OCI-M2 (cell line): ENCODE results near the gene CFAP299.

Experiments used
- DNase-seq: peaks from one replicate; lab custom pipeline; 2025; ENCODE audit not compliant: unreplicated experiment; lab: John Stamatoyannopoulos, UW

Gene CFAP299

DNA sequence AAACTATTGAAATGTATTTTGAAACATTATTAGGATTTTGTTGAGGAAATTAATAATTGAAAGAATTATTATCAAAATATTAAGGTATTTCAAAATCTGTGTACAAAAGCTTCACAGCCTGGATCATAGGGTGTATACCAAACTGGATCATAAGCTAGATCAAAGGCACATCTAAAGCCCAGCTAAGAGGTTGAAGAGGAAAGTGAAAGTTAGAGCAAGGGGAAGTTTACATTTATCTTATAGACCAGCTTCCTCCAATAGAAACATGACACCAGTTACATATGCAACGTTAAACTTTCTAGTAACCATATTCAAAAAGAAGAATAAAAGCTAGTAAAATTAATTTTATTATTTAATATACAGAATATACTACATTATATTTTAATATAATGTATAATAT is 467.8 kb downstream of the CFAP299 start:
- DNase-seq = no peak

DNA sequence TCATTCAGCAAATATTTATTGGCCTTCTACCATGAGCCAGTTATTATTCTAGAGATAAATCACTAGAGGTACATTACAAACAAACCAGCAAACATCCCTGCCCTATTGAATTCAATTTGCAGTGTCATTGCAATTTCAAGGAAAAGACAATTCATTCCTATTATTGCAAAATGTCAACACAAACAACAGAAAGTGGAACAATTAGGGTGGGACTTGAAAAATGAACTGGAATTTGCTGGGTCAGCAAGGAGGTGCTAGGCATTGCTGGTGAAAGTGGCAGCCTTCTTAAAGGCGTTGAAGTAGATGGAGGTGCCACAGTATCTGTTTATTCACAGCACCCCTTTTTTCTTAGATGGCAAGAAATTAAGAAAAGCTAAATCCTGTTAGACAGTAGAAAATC is 470.9 kb downstream of the CFAP299 start:
- no peak for DNase-seq

DNA sequence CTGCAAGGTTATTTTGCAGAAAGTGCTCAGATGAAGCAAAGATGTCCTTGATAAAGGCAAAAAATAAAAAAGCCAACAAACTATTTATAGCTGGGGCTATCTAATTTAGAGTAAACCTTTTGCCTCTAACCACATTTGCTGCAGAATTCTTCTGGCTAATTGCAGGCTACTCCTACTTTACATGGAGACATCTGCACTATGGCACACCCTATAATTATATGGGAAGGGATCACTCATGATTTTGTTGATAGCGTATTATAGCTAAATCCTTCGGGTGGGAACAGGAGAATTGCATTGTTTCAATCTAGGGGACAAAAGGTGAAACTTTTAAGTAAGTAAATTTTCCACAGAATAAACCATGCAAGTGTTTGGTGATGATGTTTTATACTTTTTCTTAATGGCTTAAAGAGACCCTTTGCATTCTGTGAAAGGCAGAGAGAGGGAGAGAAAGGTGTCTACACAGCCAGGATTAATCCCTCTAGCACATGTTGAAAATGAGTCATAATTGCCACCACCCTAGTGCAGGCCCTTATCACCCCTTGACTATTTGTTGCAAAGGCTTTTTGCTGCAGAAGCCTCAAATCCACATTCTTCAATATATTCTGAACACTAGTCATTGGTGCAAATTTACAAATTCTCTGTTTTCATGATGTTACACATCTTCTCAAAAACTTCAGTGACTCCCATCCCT is 473.7 kb downstream of the CFAP299 start:
- DNase-seq = no peak

DNA sequence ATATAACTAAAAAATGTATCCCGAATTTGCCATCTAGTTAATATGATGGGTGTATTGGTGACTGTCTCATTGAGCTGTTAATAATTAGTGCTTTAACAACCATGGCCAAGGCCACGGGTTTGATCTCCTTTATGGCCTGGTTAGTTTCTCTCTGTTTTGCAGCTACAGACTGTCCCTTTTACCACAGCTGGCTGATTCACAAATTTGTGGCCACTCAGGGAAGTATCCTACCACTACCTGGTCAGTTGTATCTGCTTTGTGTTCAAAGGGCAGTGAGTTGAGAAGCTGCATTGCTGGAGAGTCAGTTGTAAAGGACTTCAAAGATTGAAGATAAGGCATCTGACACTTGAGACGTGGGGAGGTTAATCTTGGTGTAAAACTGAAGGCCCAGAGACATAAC is 475.9 kb downstream of the CFAP299 start:
- no peak for DNase-seq

- no peak for DNase-seq
These were observed 476.6 kb downstream of the CFAP299 start for GRCh38 chr4:80812145-80812544.

- DNase-seq = no peak
These were observed 478.7 kb downstream of the CFAP299 start for GRCh38 chr4:80814266-80814665.

DNA sequence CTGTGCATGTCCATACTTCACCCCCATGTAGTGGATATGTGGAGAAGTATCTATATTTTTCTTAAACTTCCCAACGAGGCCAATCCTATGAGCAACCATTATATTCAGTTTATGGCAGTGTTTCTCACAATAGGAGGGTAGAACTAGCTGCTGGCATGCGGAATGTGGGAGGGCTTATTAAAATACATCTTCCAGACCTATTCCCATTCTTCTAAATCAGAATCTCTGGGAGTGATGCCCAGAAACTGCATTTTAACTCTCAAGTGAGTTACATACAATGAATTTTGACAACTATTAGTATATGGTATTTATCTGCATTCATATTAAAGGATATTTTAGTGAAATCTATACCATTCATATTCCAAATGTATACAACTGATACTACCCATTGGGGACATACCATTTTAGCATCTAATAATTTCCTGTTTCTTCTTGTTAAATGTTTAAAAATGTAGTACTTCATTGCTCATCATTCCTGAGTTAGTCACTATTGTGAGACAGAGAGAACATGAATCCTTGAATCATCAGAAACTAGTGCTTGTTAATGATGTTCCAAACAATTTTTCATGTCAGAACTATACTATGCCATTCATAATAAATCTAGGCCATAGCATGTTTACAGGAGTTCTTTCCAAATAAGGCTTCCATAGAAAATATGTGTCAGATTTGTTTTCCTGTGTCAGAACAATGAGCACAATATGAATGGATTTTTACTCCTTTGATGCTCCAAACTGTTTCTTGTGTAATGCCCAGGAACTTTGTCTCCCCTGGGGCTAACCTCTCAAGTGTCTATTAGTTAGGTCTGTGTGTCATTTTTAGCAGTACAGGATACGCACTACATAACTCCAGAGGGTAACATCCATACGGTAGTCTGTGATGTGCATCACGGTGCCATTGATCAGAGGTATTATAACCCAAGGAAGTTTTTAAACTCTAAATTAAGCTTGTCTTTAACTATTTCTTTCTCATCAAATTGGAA is 496.1 kb downstream of the CFAP299 start:
- DNase-seq = no peak

GRCh38 chr4:80839281-80839680 is 503.8 kb downstream of the CFAP299 start:
- no peak for DNase-seq

GRCh38 chr4:80839792-80840191 is 504.3 kb downstream of the CFAP299 start:
- DNase-seq = no peak

GRCh38 chr4:80840396-80840795 is 504.9 kb downstream of the CFAP299 start:
- DNase-seq = no peak

GRCh38 chr4:80841587-80842281 is 506.2 kb downstream of the CFAP299 start:
- DNase-seq = no peak

- no peak for DNase-seq
These were observed 510.7 kb downstream of the CFAP299 start for GRCh38 chr4:80846210-80846609.

- DNase-seq = no peak
These were observed 516.5 kb downstream of the CFAP299 start for GRCh38 chr4:80852061-80852460.

DNA sequence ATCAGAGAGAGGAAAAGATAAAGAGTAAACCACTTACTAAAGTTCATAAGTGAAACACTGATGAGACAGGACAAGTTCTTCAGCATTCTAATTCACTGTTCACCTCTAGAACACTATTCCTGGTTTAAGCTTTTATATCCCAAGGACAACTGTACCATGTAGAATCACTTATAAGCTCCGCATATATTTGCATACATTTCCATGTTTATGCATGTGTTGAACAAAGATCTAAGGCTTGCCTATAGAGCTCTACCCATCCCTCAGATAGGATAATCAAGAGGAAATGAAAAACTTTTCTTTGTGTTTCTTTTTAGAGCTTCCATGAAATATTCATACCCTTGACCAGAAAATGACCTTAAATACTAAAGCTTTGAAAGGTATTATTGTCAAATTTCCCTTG is 538.0 kb downstream of the CFAP299 start:
- DNase-seq = no peak

GRCh38 chr4:80874979-80875378 is 539.4 kb downstream of the CFAP299 start:
- no peak for DNase-seq

DNA sequence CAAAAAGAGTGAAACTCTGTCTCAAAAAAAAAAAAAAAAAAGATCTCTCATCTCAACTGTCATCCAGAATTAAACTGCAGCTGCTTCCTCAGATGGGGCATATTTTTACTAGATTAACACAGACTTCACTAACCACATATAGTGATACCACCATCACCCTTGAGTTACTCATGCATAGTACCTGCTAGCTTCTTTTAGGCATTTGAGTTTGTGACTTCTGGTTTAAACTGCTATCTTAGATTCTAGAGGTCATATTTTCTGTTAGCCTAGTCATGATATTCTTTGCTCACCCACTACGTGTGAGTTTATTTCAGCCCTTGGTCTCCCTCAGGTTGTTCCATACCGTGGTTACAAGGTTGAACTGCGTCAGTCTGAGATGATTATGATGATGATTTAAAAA is 540.1 kb downstream of the CFAP299 start:
- no peak for DNase-seq

- DNase-seq = no peak
These were observed 541.3 kb downstream of the CFAP299 start for GRCh38 chr4:80876810-80877209.

DNA sequence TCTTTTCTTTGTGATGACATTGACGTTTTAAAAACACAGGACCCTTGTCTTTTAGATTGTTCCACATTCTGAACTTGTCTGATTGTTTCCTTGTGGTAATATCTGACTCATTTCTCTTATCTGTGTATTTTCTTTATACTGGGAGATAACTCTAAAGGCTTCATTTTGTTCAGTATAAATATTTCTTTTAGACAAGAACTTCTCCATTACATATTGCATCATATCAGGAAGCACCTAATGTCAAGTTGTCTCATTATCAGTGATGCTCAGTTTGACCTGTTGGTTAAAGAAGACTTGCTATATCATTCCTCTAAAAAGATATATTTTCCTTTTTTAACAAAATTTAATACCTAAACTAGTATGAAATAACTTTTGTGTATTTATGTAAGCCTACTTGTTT is 542.7 kb downstream of the CFAP299 start:
- DNase-seq = no peak

- no peak for DNase-seq
These were observed 562.2 kb downstream of the CFAP299 start for GRCh38 chr4:80897537-80898303.

DNA sequence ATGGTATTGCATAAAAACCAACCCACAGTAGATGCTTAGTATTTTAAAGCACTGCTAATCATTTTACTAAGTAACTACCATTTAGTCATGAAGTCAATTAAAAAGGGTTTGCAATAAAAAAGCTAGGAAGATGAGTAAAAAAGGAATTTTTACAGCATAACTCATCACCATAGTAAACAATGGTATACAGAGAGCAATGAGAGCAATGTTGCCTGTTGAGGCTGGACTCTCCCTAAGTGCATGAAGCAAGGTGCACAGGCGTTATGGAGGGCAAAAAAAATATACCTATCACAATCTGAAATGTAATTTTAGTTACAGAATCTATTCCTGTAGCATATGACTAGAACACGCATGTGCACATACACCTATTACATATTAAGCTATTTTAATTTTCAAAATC is 565.4 kb downstream of the CFAP299 start:
- no peak for DNase-seq

GRCh38 chr4:80903020-80903419 is 567.5 kb downstream of the CFAP299 start:
- no peak for DNase-seq
